HG03442 (cell line): ENCODE data around the gene SRP19.
"Not testable (repeated sequence)": the region's sequence is repeated elsewhere in the genome, so short reads cannot be mapped to it uniquely, and the experiment has no call there.

Experiments used
- ATAC-seq: cut with Tn5 transposase; IDR thresholded peaks from one replicate; pipeline ENCODE4 v1.9.1; 2021; ENCODE audit warnings: mild to moderate bottlenecking, moderate library complexity; ENCODE audit not compliant: unreplicated experiment

Gene SRP19

GRCh38 chr5:112869948-112870347, 8.9 kb downstream of the SRP19 start:
- peak; percentile 69 for ATAC-seq

GRCh38 chr5:112870966-112871365, 9.9 kb downstream of the SRP19 start:
- ATAC-seq: no peak

GRCh38 chr5:112876362-112876761, 15.3 kb downstream of the SRP19 start:
- no peak for ATAC-seq

- no peak for ATAC-seq
Measured at GRCh38 chr5:112878101-112878500, 17.0 kb downstream of the SRP19 start.

GRCh38 chr5:112878760-112879159, 17.7 kb downstream of the SRP19 start:
- no peak for ATAC-seq

GRCh38 chr5:112880219-112880964, 19.3 kb downstream of the SRP19 start:
- no peak for ATAC-seq

GRCh38 chr5:112883192-112883591, 22.1 kb downstream of the SRP19 start:
- ATAC-seq: no peak

- no peak for ATAC-seq
Measured at GRCh38 chr5:112885001-112885400, 23.9 kb downstream of the SRP19 start.

GRCh38 chr5:112886975-112887374, 25.9 kb downstream of the SRP19 start:
- no peak for ATAC-seq

GRCh38 chr5:112892066-112892465, 31.0 kb downstream of the SRP19 start:
- ATAC-seq: not testable (repeated sequence)

- ATAC-seq: no peak
Measured at GRCh38 chr5:112892776-112893175, 31.7 kb downstream of the SRP19 start.

- no peak for ATAC-seq
Measured at GRCh38 chr5:112895682-112896081, 34.6 kb downstream of the SRP19 start.

GRCh38 chr5:112902561-112902960, 41.5 kb downstream of the SRP19 start:
- ATAC-seq: no peak

GRCh38 chr5:112904996-112905395, 43.9 kb downstream of the SRP19 start:
- not testable (repeated sequence) for ATAC-seq

GRCh38 chr5:112906637-112907036, 45.5 kb downstream of the SRP19 start:
- no peak for ATAC-seq

GRCh38 chr5:112907166-112907631, 46.1 kb downstream of the SRP19 start:
- ATAC-seq: peak; percentile 54

GRCh38 chr5:112908854-112909253, 47.8 kb downstream of the SRP19 start:
- no peak for ATAC-seq

GRCh38 chr5:112910529-112910928, 49.4 kb downstream of the SRP19 start:
- ATAC-seq: no peak

- ATAC-seq: no peak
Measured at GRCh38 chr5:112914584-112914983, 53.5 kb downstream of the SRP19 start.

GRCh38 chr5:112915831-112916230, 54.7 kb downstream of the SRP19 start:
- peak; percentile 45 for ATAC-seq

GRCh38 chr5:112917453-112917995, 56.4 kb downstream of the SRP19 start:
- ATAC-seq: no peak

- no peak for ATAC-seq
Measured at GRCh38 chr5:112918136-112918535, 57.0 kb downstream of the SRP19 start.

GRCh38 chr5:112918679-112919078, 57.6 kb downstream of the SRP19 start:
- no peak for ATAC-seq
